Stomach (tissue), 9 donors: Measurements from ENCODE around the gene ATP11B. TPM values are rescaled to one million over a fixed set of nuclear protein-coding genes. Genes with fewer than 3 reads are reported as not detected.

ENCODE experiments used
- DNase-seq, 2 donors: peaks; one replicate each; pipeline versions ENCODE4 v3.0.0 to v3.0.0-alpha.2; 2013 to 2019
- H3K27ac ChIP-seq, 5 donors: fragments of 200-600 bp in 4 of 5; sonication (generic) in 4 of 5; one replicate each; pipeline ENCODE4 v1.5.1; 2013 to 2019; ENCODE audit warnings: mild to moderate bottlenecking in 1 of 5, moderate library complexity in 1 of 5
- H3K27me3 ChIP-seq, 3 donors: fragments of 200-600 bp; sonication (generic); one replicate each; pipeline ENCODE4 v1.5.1; 2017 to 2019; ENCODE audit warnings: mixed run types in 1 of 3
- H3K36me3 ChIP-seq, 4 donors: fragments of 200-600 bp; sonication (generic); 1 replicate in 3 of 4; 2 replicates in 1 of 4; pipeline ENCODE4 v1.5.1; 2016 to 2019
- H3K4me1 ChIP-seq, 4 donors: fragments of 200-600 bp; sonication (generic); one replicate each; pipeline ENCODE4 v1.5.1; 2016 to 2019
- H3K4me3 ChIP-seq, 4 donors: fragments of 200-600 bp; sonication (generic) in 3 of 4; one replicate each; pipeline ENCODE4 v1.5.1; 2016 to 2019; ENCODE audit warnings: mild to moderate bottlenecking in 1 of 4
- H3K9me3 ChIP-seq, 4 donors: fragments of 200-600 bp; sonication (generic); one replicate each; pipeline ENCODE4 v1.5.1; 2016 to 2019
- EP300 ChIP-seq: sonication (generic); formaldehyde crosslinking; IDR thresholded peaks from one replicate; pipeline ENCODE4 v1.6.1; 2017; ENCODE audit warnings: antibody characterized with exemption
- POLR2A ChIP-seq, 4 donors: fragments of 450-650 bp; IDR thresholded peaks; one replicate each; pipeline ENCODE4 v1.6.1; 2016; ENCODE audit warnings: antibody characterized with exemption in 4 of 4, control low read depth in 2 of 4, mild to moderate bottlenecking in 1 of 4, moderate library complexity in 1 of 4
- POLR2AphosphoS5 ChIP-seq, 3 donors: sonication (generic); formaldehyde crosslinking; IDR thresholded peaks; one replicate each; pipeline ENCODE4 v1.6.1; 2016; ENCODE audit warnings: antibody characterized with exemption in 3 of 3
- WGBS, 5 donors: extraction: QIAGEN DNeasy Blood & Tissue Kit in 3 of 5; methylation state at CpG; one replicate each; pipeline versions ENCODE4 v1.1.5 to v1.1.7; 2013 to 2018; 5-methylcytosine and 5-hydroxymethylcytosine counted together
- intact Hi-C: fragments of 100-400 bp; cut with DNase I; formaldehyde crosslinking; loops from one replicate; pipeline ENCODE4 v1.15.1; 2023; ENCODE audit warnings: low total_unique reads
- polyA plus RNA-seq, 3 donors: library from polyadenylated mRNA; stranded (reverse); fragments of 200-250 nt; gene quantifications; one replicate each; pipeline ENCODE4 v1.2.3, GENCODE V29; 2013
- total RNA-seq, 5 donors: library from RNA; depleted of rRNA; stranded (reverse); fragments of >200 nt; gene quantifications; one replicate each; pipeline versions ENCODE4 v1.1.0 to v1.2.3, GENCODE V29; 2014 to 2016
- TF ChIP-seq, protein P1 (sequence below), 7 experiments: fragments of 450-650 bp in 4 of 7; fragments of 200-600 bp in 3 of 7; sonication (generic) in 3 of 7; IDR thresholded peaks; one replicate each; pipeline ENCODE4 v1.5.1; 2016 to 2019; ENCODE audit warnings: antibody characterized with exemption in 7 of 7, control low read depth in 2 of 7, mild to moderate bottlenecking in 1 of 7
- donor health status: healthy with polysubstance abuse.
- donor health status: Bipolar disorder and iron deficiency.
- donor health status: healthy.

Gene ATP11B
- total and polyA plus RNA-seq, 8 donors, result 9.6 to 449 (median 120) TPM

- Histone ChIP-seq H3K9me3 (no peaks in the 10 kb centered on the region), H3K36me3 (peaks cover 0 to 51% (median 34%) of the 10 kb centered on the region in 4 donors), H3K4me3 (no peak overlapping the region), H3K4me1 (peaks cover 0 to 21% (median 13%) of the 10 kb centered on the region in 4 donors), H3K27me3 (no peaks in the 10 kb centered on the region), H3K27ac (no peak overlapping the region)
- no peak for DNase-seq
- 77 to 96% (median 87%) methylated on average over 5 of the region's 5 CpGs for WGBS, 5 donors
- intact Hi-C loops, result no loop called here
- TF ChIP-seq EP300 (no peak), POLR2A (IDR thresholded peaks at IDR 0.05) (no peak), POLR2AphosphoS5 (IDR thresholded peaks at IDR 0.05) (no peak)
- TF ChIP-seq, protein P1, sequence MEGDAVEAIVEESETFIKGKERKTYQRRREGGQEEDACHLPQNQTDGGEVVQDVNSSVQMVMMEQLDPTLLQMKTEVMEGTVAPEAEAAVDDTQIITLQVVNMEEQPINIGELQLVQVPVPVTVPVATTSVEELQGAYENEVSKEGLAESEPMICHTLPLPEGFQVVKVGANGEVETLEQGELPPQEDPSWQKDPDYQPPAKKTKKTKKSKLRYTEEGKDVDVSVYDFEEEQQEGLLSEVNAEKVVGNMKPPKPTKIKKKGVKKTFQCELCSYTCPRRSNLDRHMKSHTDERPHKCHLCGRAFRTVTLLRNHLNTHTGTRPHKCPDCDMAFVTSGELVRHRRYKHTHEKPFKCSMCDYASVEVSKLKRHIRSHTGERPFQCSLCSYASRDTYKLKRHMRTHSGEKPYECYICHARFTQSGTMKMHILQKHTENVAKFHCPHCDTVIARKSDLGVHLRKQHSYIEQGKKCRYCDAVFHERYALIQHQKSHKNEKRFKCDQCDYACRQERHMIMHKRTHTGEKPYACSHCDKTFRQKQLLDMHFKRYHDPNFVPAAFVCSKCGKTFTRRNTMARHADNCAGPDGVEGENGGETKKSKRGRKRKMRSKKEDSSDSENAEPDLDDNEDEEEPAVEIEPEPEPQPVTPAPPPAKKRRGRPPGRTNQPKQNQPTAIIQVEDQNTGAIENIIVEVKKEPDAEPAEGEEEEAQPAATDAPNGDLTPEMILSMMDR (IDR thresholded peaks at IDR 0.05), result no peak
These were observed 163.9 kb downstream of the ATP11B start for GRCh38 chr3:182957226-182957625.

- Histone ChIP-seq H3K9me3 (no peaks in the 10 kb centered on the region), H3K27me3 (no peaks in the 10 kb centered on the region), H3K36me3 (peaks cover 0 to 49% (median 32%) of the 10 kb centered on the region in 4 donors), H3K27ac (no peak overlapping the region), H3K4me3 (no peak overlapping the region), H3K4me1 (peaks cover 0 to 27% (median 18%) of the 10 kb centered on the region in 4 donors)
- no peak for DNase-seq
- no peak for TF ChIP-seq POLR2A (IDR thresholded peaks at IDR 0.05)
- no peak for TF ChIP-seq POLR2AphosphoS5 (IDR thresholded peaks at IDR 0.05)
- no peak for TF ChIP-seq EP300
- TF ChIP-seq, protein P1 (IDR thresholded peaks at IDR 0.05), result no peak
- intact Hi-C loops, result no loop called here
- 93 to 98% (median 95%) methylated on average over 4 of the region's 4 CpGs for WGBS, 5 donors
These were observed 164.5 kb downstream of the ATP11B start for GRCh38 chr3:182957676-182958266.

DNA sequence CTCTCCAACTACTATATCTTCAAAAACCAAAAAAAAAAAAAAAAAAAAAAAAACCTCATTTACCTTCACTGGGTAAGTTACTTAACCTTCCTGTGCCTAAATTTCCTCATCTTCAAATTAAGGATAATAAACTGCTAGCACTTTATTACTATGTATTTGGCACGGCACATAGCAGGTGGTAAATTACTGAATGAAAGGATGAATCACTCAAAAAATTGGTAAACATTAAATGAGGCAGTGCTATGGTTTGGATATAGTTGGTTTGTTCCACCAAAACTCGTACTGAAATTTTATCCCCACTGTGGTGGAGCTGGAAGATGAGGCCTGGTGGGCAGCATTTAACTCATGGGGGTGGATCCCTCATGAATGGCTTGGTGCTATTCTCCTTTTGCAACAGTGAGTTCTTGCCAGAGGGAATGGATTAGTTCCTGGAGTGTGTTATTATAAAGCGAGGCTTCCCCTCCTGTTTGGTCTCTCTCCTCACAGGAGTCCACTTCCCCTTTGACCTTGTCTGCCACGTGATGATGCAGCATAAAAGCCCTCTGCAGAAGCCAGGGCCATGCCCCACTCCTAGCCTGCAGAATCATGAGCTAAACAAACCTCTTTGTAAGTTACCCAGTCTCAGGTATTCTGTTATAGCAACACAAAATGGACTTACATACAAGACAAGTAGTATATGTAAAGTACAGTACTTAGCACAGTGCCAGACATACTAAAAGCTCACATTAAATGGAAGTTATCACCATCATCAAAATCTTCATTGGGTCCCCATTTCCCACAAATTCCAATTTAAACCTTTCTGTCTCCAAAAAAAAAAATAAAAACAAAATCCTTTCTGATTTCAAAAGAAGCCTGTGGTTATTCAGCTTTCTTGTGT, 166.4 kb downstream of the ATP11B start:
- no peaks in the 10 kb centered on the region for H3K9me3 ChIP-seq
- intact Hi-C loops, result no loop called here
- DNase-seq, result no peak
- H3K36me3 ChIP-seq, result peaks cover 0 to 47% (median 33%) of the 10 kb centered on the region in 4 donors
- H3K4me3 ChIP-seq, result no peak overlapping the region
- 53 to 74% (median 60%) methylated on average over 4 of the region's 4 CpGs for WGBS, 5 donors
- H3K27ac ChIP-seq, result no peak overlapping the region
- no peak for TF ChIP-seq POLR2AphosphoS5 (IDR thresholded peaks at IDR 0.05)
- no peak for TF ChIP-seq EP300
- TF ChIP-seq POLR2A (IDR thresholded peaks at IDR 0.05), result no peak
- TF ChIP-seq, protein P1 (IDR thresholded peaks at IDR 0.05), result no peak
- H3K4me1 ChIP-seq, result peaks cover 0 to 36% (median 21%) of the 10 kb centered on the region in 4 donors
- no peaks in the 10 kb centered on the region for H3K27me3 ChIP-seq

GRCh38 chr3:182962166-182962565, 168.9 kb downstream of the ATP11B start:
- TF ChIP-seq EP300 (no peak), POLR2AphosphoS5 (IDR thresholded peaks at IDR 0.05) (peak in 2 of 3 donors; percentile 35 to 41), POLR2A (IDR thresholded peaks at IDR 0.05) (no peak)
- no peaks in the 10 kb centered on the region for H3K9me3 ChIP-seq
- peak in 1 of 2 donors; percentile 49 for DNase-seq
- peak overlapping the region; percentile 16 to 47 (median 39) for H3K27ac ChIP-seq
- no peak overlapping the region for H3K4me3 ChIP-seq
- peaks cover 0 to 30% (median 19%) of the 10 kb centered on the region in 4 donors for H3K36me3 ChIP-seq
- H3K4me1 ChIP-seq, result peaks cover 0 to 57% (median 29%) of the 10 kb centered on the region in 4 donors
- intact Hi-C loops, result no loop called here
- no peaks in the 10 kb centered on the region for H3K27me3 ChIP-seq
